SH-SY5Y (cell line): ENCODE measurements around the gene LRRC39.

ENCODE experiments used
- GATA2 ChIP-seq: IDR thresholded peaks from 2 replicates; pipeline ENCODE4 v1.6.1; 2011; ENCODE audit warnings: mild to moderate bottlenecking, low read depth, low read length
- GATA3 ChIP-seq: IDR thresholded peaks from 2 replicates; pipeline ENCODE4 v1.6.1; 2011; ENCODE audit warnings: low read depth, mild to moderate bottlenecking, low read length, moderate library complexity

The LRRC39 gene

DNA sequence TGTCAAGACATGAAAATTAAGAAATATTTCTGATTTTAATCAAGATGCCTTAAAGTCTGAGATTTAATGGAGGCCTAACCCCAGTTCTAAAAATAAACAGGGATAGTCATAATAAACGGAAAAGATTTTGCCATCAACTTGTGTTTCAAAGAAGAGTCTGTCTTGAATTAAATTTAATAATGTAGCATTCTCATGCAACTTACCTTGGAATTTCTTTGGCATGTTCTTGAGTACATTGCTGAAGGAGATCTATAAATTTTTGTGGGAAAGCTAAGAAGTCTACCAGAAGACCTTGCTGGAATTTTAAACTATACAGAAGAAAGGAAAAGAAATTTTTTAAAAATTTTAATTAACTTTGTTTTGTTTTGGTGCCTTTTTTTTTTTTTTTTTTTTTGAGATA, 55.9 kb downstream of the LRRC39 start:
- TF ChIP-seq GATA3 (no peak), GATA2 (no peak)

DNA sequence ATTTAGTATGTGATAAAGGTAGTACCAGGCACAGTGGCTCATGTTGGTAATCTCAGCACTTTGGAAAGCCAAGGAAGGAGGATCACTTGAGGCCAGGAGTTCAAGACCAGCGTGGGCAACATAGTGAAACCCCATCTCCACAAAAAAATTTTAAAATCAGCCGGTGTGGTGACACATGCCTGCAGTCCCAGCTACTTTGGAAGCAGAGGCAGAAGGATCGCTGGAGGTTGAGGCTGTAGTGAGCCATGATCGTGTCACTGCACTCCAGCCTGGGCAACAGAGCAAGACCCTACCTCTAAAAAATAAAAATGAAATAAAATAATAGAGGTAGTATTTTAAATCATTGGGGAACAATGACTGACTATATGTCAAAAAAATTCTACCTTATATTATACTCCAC, 62.5 kb downstream of the LRRC39 start:
- no peak for TF ChIP-seq GATA2

DNA sequence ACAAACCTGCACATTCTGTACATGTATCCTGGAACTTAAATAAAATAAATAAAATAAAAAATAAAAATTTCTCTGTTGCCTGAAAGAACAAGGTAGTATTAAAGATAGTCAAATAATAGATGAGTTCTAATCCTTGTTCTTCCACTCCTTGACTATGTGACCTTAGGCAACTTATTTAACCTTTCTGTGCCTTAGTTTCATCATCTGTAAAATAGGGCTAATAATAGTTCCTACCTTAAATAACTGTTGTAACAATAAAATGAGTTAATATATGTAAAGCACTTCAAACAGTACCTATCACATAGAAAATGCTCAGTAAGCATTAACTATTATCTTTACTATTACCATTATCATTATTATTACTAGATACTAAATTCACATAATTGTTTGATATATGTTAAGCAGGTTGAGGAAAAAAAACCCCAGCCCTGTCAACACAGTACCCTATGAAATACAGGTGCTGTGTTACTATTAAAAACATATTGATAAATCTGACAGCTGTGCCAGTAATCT, 68.4 kb downstream of the LRRC39 start:
- no peak for TF ChIP-seq GATA3
- TF ChIP-seq GATA2 = no peak

DNA sequence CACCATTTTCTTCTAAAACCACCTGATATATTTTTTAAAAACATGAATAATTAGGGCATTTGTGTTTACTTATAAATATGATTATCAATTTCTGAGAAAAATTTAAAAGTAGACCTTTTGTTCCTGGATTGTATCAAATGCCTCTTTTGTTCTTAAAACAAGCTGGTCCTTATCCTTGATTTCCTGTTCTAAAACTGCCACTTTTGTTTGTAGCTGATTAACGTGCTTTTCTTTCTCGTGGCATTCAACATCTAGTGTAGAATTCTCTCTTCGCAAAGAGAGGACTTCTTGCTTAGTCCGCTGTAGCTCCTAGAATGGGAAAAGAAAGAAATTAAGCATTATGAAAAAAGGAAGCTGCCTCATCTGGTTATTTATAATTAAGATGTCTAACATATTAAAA, 70.4 kb downstream of the LRRC39 start:
- TF ChIP-seq GATA3 (no peak), GATA2 (no peak)

DNA sequence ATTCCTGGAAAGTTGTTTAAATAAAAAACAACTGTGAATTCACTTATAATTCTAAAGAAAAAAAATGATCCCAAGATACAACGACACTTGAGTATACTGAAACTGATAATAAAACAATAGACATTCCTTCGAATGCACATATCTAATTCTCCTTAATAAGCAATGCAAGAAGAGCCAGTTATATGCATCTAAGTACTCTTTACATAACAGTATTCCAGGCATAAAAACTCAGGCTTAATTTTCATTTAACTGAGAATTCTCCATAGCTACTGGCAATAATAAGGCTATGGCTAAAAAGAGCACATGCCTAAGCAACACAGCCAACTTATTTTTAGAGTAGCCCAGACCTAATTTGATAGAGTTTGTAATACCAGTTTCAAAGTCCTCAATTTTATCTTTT, 76.5 kb downstream of the LRRC39 start:
- no peak for TF ChIP-seq GATA3
- TF ChIP-seq GATA2 = no peak

DNA sequence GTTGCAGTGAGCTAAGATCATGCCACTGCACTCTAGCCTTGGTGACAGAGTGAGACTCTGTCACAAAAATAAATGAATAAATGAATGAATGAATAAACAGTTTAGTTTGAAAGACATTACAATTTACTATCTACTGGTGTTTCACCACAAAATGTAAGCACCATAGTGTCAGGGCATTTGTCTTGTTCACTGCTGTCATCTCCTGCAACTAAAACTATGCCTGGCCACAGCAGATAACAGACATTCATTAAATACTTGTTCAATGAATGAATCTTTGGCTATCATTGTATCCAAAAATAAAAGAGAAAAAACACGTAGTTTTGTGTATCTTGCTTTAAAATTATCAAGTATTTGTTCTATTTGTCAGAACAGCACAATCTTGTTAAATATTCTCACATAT, 77.9 kb downstream of the LRRC39 start:
- no peak for TF ChIP-seq GATA2
- TF ChIP-seq GATA3 = no peak
